Measurements from ENCODE around the gene SMPD3. TPM values are rescaled to one million over a fixed set of nuclear protein-coding genes. Genes with fewer than 3 reads are reported as not detected.

SMPD3 gene
- total and polyA plus RNA-seq, 2 experiments from 2014 or later, result 5.7 to 6.3 TPM

DNA sequence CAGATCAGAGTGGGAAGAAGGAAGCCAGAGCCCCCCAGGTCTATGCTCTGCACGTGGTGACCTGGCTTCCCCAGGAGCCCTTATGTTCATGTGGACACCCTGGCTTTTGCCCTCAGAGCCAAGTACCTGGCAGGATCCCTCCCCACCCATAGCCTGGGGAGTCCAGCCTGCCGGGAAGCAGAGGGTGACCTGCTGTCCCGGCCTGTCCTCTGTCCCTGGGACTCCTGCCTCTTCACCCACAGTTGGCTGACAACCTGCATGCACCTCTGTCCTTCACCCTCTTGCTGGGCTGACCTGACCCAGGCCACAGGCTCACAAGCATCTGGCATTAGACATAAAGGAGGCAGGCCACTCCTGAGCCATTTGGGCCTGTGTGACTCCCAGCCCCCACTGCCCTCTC, 60.2 kb downstream of the SMPD3 start:
- 91% methylated on average over 3 of the region's 3 CpGs for WGBS (ENCODE audit: low lambda C conversion rate, missing lambda C conversion rate)
- peaks cover 9% of the 10 kb centered on the region for H3K4me1 ChIP-seq (ENCODE audit: insufficient read depth)
- no peaks in the 10 kb centered on the region for H4K20me1 ChIP-seq (ENCODE audit: insufficient read depth, poor library complexity, severe bottlenecking)
- no peaks in the 10 kb centered on the region for H3K36me3 ChIP-seq (replicated peaks; ENCODE audit: insufficient read depth, low read depth)
- no peaks in the 10 kb centered on the region for H3K27me3 ChIP-seq
- DNase-seq (ENCODE audit: low spot score), result no peak
- H3K4me2 ChIP-seq, result no peak overlapping the region
- H3K27ac ChIP-seq, result no peak overlapping the region
- no peaks in the 10 kb centered on the region for H3K79me2 ChIP-seq
- no peaks in the 10 kb centered on the region for H3K9me3 ChIP-seq (ENCODE audit: low read depth)
- no peak for TF ChIP-seq CTCF (IDR thresholded peaks at IDR 0.05; ENCODE audit: poor library complexity)
- TF ChIP-seq EZH2phosphoT487 (IDR thresholded peaks at IDR 0.05; ENCODE audit: low read depth, severe bottlenecking, unreplicated experiment), result no peak
- no peak for TF ChIP-seq EZH2 (IDR thresholded peaks at IDR 0.05; ENCODE audit: borderline replicate concordance)
- H2AFZ ChIP-seq, result no peak overlapping the region
- no peak overlapping the region for H3K4me3 ChIP-seq
- no peaks in the 10 kb centered on the region for H3K9me2 ChIP-seq (replicated peaks; ENCODE audit: insufficient read depth)

DNA sequence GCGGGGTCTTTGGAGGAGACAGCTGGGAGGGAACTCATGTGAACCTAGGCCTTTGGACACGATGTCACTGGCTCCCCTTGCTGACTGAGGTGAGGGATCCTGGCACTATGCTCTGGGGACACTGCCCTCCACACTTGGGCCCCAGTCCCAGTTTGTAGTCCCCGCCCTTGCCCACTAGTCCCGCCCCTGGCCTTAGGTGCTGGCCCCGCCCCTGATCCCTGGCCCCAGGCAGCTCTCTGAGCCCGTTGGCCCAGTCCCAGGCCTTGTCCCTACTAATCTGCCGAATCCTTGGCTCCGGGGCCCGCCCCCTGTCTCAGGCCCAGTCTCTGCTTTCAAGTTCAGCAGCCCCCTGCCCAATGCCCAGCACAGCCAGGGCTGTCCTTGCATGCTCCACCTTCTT, 61.0 kb downstream of the SMPD3 start:
- DNase-seq (ENCODE audit: low spot score), result peak; percentile 55

GRCh38 chr16:68386628-68387027, 61.7 kb downstream of the SMPD3 start:
- DNase-seq (ENCODE audit: low spot score), result peak; percentile 84
- Histone ChIP-seq H3K27me3 (no peaks in the 10 kb centered on the region), H3K4me3 (no peak overlapping the region), H3K4me1 (ENCODE audit: insufficient read depth) (peaks cover 9% of the 10 kb centered on the region), H2AFZ (no peak overlapping the region), H3K36me3 (replicated peaks; ENCODE audit: insufficient read depth, low read depth) (no peaks in the 10 kb centered on the region), H3K79me2 (no peaks in the 10 kb centered on the region), H3K9me3 (ENCODE audit: low read depth) (no peaks in the 10 kb centered on the region), H3K27ac (peak overlapping the region; percentile 95), H3K4me2 (peak overlapping the region; percentile 64), H3K9me2 (replicated peaks; ENCODE audit: insufficient read depth) (no peaks in the 10 kb centered on the region), H4K20me1 (ENCODE audit: insufficient read depth, poor library complexity, severe bottlenecking) (no peaks in the 10 kb centered on the region)
- TF ChIP-seq EZH2 (IDR thresholded peaks at IDR 0.05; ENCODE audit: borderline replicate concordance), result no peak
- TF ChIP-seq CTCF (IDR thresholded peaks at IDR 0.05; ENCODE audit: poor library complexity), result no peak
- no peak for TF ChIP-seq EZH2phosphoT487 (IDR thresholded peaks at IDR 0.05; ENCODE audit: low read depth, severe bottlenecking, unreplicated experiment)
- WGBS (ENCODE audit: low lambda C conversion rate, missing lambda C conversion rate), result 66% methylated on average over 12 of the region's 14 CpGs

More for the DNA sequence above, 61.0 kb downstream of the SMPD3 start:
- 90% methylated on average over 9 of the region's 9 CpGs for WGBS (ENCODE audit: low lambda C conversion rate, missing lambda C conversion rate)
- Histone ChIP-seq H3K4me1 (ENCODE audit: insufficient read depth) (peaks cover 9% of the 10 kb centered on the region), H3K4me2 (peak overlapping the region; percentile 20), H3K4me3 (no peak overlapping the region), H3K27me3 (no peaks in the 10 kb centered on the region), H3K36me3 (replicated peaks; ENCODE audit: insufficient read depth, low read depth) (no peaks in the 10 kb centered on the region), H3K27ac (peak overlapping the region; percentile 95), H2AFZ (no peak overlapping the region), H4K20me1 (ENCODE audit: insufficient read depth, poor library complexity, severe bottlenecking) (no peaks in the 10 kb centered on the region), H3K9me2 (replicated peaks; ENCODE audit: insufficient read depth) (no peaks in the 10 kb centered on the region), H3K79me2 (no peaks in the 10 kb centered on the region), H3K9me3 (ENCODE audit: low read depth) (no peaks in the 10 kb centered on the region)
- TF ChIP-seq EZH2 (IDR thresholded peaks at IDR 0.05; ENCODE audit: borderline replicate concordance) (no peak), CTCF (IDR thresholded peaks at IDR 0.05; ENCODE audit: poor library complexity) (no peak), EZH2phosphoT487 (IDR thresholded peaks at IDR 0.05; ENCODE audit: low read depth, severe bottlenecking, unreplicated experiment) (no peak)

- Histone ChIP-seq H2AFZ (no peak overlapping the region), H3K4me3 (no peak overlapping the region), H4K20me1 (ENCODE audit: insufficient read depth, poor library complexity, severe bottlenecking) (no peaks in the 10 kb centered on the region), H3K9me2 (replicated peaks; ENCODE audit: insufficient read depth) (no peaks in the 10 kb centered on the region), H3K27ac (peak overlapping the region; percentile 95), H3K36me3 (replicated peaks; ENCODE audit: insufficient read depth, low read depth) (no peaks in the 10 kb centered on the region), H3K27me3 (no peaks in the 10 kb centered on the region), H3K79me2 (no peaks in the 10 kb centered on the region), H3K4me2 (peak overlapping the region; percentile 64), H3K9me3 (ENCODE audit: low read depth) (no peaks in the 10 kb centered on the region), H3K4me1 (ENCODE audit: insufficient read depth) (peaks cover 9% of the 10 kb centered on the region)
- DNase-seq (ENCODE audit: low spot score), result no peak
- no peak for TF ChIP-seq CTCF (IDR thresholded peaks at IDR 0.05; ENCODE audit: poor library complexity)
- no peak for TF ChIP-seq EZH2phosphoT487 (IDR thresholded peaks at IDR 0.05; ENCODE audit: low read depth, severe bottlenecking, unreplicated experiment)
- 80% methylated on average over 6 of the region's 6 CpGs for WGBS (ENCODE audit: low lambda C conversion rate, missing lambda C conversion rate)
Measured at GRCh38 chr16:68385371-68385770, 62.9 kb downstream of the SMPD3 start.
